GM19468 (cell line): ENCODE results near the gene SNRPA1.
A peak's percentile ranks its signal among the peaks of the same experiment; 100 is the strongest.
"Not testable (repeated sequence)": the region's sequence is repeated elsewhere in the genome, so short reads cannot be mapped to it uniquely, and the experiment has no call there.

Experiments
- ATAC-seq: cut with Tn5 transposase; IDR thresholded peaks from one replicate; pipeline ENCODE4 v1.9.1; 2021; ENCODE audit warnings: mild to moderate bottlenecking, moderate library complexity, moderate number of reproducible peaks; ENCODE audit not compliant: unreplicated experiment; ENCODE audit errors: extremely low read depth

SNRPA1 gene

DNA sequence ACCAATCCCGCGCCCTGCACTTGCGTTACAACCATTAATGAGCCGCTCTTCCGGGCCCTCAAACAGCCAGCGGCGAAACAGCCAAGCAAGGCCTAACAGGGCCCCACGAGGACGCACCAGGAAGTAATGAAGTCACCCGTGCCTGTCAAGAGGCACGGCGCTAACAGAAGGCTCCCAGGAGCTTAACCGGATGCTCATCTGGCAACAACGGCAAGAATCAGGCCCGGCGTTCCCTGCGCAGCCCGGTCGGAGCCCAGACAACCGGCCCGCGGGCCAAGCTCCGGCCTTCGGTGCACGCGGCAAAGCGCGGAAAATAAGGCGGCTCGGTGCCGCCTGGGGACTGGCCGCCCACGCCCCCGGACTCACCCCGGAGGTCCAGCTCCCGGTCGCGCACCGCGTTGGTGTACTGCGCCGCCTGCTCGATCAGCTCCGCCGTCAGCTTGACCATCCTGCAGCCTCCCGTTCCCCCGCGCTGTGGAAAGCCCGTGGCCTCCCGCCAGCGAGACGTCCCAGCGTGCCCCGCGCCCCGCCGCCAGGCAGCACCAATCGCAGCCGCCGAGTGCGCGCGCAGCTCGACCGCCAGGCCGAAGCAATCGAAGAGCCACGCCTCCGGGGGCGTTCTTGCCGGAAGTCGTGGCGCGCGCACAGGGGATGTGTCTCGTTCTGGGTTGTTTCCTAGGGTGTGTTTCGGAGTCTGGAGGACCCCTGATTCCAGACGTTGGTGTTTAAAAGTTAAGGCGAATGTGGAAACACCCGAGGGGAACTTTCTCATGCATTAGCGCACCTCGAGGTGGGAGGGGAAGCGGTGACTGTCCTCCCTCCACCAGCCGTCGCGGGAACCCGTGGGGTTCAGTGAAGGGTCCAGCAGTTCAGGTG is at the start of gene SNRPA1:
SNRPA1 (minus strand) TSS at position 518 of the 876 bp plus-strand sequence; CDS start at position 448, 70 bp downstream.
- peak; percentile 56 for ATAC-seq

DNA sequence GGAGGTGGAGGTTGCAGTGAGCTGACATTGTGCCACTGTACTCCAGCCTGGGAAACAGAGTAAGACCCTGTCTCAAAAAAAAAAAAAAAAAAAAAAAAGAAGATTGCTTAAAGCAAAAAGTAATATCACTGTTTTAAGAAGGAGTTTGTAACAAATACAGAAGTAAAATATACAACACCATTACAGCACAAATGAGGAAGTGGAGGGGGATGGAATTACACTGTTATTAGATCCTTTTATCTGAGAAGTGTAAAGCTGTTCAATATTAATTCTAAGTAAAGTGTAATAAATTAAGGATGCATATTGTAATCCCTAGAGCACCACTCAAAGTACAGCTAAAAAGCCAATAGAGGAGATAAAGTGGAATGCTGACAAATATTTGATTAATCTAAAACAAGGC is 47.0 kb upstream of the SNRPA1 start:
- no peak for ATAC-seq

DNA sequence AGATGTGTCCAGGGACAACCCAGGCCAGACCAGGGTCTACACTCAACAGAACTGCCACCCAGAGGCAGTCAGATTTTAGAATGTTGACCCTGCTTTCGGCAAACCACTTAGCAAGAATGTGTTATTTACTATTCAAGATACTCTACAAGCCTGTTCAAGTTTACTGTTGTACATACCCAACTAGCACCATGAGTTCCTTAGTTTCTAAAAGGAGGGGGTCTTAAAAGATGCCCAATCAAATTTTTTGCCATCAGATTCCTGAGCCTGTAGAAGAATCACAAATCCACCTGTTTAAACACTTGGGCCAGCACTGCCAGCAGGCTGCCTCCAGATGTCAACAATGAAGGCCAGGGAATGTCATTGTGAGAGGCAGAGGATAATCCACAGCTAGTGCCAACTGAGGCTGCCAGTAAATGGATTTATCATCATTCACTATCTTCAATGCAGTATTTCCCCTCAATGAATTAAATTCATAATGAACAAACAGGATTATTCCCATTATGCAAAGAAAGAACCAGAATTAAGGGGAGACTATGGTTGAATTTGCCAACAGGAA is 43.5 kb upstream of the SNRPA1 start:
- no peak for ATAC-seq

DNA sequence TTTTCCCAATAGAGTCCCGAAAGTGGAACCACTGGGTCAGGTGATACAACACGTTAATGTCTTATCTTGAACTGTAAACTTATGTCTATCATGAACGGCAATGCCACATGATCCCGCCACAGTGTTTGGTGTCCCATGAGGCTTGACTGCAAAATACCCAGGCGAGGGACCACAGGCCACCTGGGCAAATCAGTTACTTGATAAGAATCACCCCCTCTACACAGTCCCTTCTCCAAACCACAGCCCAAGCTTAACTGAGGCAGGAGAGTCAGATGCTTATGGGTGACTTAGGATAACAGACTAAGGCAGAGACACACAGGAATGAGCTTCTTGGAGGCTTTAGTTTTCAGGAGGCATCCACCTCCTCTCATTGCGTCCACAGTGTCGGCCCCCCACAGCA is 42.9 kb upstream of the SNRPA1 start:
- ATAC-seq: no peak

DNA sequence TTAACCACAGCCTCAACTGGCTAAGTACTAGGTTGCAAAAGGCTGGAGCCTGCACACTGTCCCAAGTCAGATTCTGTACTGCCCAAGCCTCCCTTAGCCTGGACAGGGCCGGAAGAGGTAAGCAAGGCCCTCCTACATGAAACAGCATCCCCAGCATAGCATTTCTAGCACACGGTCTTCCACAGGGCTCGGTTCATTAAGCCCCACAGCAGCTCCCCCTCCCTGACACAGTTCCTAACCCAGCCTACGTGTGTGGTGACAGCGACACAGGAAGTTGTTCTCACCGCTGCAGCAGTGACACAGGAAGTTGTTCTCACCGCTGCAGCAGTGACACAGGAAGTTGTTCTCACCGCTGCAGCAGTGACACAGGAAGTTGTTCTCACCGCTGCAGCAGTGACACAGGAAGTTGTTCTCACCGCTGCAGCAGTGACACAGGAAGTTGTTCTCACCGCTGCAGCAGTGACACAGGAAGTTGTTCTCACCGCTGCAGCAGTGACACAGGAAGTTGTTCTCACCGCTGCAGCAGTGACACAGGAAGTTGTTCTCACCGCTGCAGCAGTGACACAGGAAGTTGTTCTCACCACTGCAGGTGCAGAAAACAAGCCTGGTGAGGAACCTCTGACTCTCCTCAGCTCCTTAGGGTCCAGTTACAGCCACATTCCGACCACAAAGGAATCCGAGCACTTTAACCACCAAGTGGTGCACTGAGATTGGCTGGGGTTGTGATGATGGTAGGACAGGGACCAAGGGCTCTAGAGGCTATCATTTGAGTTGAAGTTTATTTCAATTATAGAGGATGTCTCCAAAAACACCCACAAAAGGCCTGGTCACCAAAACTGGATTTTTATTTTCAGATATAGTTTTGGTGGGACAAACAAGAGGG is 39.1 kb upstream of the SNRPA1 start:
- not testable (repeated sequence) for ATAC-seq

DNA sequence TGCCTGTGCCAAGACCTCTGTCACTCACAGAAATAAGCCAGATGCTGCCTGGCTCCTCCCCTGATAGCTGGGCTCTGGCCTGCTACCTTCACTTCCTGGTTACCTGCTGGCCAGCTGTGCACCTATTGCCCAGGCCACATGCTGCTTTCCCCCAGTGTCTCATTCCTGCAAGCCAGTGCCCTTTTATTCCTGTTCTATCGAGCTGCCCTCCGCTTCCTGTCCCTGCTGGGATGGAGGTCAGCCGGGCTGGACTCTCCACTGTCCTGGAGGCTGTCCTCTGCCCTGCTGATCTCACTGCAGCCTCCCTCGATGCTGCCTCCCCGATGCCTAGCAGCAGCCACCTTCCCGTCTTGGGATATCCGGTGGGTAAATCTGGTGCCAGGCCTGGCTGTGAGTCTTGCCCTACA is 37.0 kb upstream of the SNRPA1 start:
- no peak for ATAC-seq

DNA sequence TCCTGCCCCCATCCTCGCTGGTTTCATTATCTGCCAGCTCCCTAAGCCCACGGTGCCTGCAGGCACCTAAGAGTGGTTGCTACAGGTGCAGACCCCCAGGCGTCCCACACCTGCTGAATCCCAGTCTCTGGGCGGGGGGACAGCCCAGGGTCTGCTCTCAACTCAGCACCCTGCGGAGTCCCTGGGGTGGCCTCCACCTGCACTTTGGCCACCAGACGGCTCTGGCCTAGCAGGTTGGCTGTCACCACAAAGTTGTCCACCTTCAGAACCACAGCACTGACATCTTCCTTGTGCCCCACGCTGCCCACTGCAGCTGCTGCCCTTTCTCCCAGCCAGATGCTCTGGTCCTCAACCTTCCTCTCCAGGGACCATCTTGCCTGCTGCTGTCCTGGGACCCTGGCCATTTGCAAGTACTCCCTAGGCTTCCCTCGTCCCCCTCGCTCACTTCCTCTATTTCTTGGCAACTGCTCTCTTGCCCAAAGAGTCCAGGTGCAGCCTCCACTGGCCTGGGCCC is 34.9 kb upstream of the SNRPA1 start:
- ATAC-seq: no peak

DNA sequence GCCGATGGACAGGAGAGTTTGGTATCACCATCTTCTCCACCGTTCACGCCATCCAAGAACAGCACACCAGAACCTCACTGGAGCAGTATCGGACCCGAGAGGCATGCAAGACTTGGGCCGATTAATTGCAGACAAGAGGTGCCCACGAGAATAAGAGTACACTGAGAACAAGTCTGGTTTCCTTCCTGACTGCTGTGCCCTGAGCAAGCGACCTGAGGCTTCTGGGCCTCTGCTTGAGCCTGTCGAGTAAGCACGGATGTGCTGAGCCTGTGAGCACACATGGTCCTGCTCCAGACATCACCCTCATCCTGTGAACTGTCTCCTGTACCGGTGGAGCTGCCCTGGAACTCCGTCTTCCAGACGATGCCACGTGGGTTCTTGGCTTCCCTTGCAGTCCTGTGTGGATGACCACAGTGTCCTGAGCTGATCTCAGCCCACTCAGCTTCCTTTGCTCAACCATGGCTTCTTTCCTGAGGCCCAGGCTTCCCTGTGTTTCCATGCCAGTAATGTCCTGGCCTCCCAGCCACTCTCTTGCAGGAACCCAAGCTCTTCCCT is 34.3 kb upstream of the SNRPA1 start:
- no peak for ATAC-seq

DNA sequence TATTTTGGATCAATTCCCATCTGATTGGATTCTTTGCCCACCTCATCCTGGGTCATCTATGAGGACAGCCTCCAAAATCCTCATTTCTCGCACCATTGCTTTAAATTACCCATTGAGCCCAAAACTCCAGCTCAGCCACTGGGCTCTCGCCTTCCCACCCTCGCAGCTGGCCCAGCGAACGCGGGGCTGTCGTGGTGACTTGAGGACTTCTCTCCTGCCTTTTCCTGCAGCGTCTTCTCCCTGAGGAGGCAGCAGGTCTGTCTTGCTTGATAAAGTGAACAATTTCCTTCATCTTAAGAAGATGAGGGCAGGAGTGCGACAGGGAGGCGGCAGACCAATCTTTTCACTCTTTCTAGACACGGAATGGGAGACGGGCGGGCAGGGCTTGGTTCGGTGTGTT is 33.0 kb upstream of the SNRPA1 start:
- ATAC-seq: no peak

DNA sequence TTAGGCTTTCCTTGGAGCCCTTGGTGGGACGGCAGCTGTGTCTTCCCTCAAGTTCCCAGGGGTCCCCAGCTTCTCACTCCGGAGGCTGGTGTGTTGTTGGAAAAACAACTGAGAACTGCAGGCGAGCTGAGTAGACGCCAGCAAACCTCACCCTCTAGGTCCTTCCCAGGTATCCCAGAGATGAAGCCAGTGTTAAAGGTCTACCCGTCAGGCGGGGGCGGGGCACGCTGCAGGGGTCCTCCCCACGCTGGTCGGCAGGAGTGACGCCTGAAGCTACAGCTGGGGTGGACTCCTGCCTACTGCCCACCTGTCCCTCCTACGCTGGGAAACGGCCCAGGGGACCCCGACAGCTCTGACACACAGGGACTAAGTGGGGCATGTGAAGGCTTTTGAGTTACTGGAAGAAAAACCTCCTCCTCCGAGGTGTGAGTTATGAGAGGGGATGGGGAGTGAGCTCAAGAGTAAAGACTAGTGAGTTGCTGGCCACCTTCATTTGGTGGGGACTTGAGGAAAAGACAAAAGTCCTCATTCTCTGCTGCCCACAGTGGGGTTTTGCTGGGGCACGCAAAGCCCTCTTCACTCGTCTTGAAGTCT is 32.2 kb upstream of the SNRPA1 start:
- ATAC-seq: no peak

DNA sequence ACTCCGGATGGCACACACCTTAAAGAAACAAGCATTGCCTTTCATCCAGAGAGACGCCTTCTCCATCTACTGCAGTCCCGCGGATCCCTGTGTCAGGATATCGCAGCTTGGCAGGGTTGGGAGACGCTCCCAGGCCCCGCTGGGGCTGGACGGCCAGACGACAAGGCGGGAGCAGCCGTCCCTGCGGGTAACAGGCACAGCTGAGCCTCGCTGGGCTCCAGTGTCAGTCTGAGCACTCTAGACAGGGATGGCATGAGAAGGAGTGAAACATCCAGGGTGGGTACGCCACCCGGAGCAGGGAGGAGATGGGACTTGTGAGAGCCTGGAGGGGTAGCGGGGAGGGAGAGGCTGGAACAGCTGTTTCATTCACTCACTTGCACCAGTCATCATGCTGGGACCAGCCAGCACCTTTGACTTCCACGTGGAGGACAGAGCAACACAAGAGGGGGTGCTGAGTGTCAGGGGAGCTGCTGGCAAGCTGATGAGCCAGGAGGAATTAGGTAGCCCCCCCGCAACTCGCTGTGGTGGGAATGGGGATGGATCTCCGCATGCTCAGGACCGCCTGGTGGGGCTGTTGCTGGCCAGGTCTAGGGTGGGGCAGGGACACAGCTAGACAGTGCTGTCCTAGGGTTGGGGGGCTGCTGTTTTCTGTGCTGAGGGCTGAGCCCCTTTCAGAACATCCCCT is 31.6 kb upstream of the SNRPA1 start:
- no peak for ATAC-seq

DNA sequence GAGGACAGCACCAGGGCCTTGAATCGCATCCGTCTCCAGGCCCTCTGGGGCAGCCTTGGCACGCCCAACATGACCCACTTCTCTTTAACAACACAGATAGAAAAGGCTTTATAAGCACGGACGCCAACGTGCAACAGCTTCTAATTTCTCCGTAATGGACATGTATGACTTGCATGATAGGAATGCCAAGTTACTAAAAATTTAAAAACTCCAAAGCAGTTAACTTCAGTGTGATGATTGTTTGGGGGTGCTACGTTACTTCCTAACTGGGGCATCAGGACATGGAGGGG is 30.9 kb upstream of the SNRPA1 start:
- no peak for ATAC-seq

DNA sequence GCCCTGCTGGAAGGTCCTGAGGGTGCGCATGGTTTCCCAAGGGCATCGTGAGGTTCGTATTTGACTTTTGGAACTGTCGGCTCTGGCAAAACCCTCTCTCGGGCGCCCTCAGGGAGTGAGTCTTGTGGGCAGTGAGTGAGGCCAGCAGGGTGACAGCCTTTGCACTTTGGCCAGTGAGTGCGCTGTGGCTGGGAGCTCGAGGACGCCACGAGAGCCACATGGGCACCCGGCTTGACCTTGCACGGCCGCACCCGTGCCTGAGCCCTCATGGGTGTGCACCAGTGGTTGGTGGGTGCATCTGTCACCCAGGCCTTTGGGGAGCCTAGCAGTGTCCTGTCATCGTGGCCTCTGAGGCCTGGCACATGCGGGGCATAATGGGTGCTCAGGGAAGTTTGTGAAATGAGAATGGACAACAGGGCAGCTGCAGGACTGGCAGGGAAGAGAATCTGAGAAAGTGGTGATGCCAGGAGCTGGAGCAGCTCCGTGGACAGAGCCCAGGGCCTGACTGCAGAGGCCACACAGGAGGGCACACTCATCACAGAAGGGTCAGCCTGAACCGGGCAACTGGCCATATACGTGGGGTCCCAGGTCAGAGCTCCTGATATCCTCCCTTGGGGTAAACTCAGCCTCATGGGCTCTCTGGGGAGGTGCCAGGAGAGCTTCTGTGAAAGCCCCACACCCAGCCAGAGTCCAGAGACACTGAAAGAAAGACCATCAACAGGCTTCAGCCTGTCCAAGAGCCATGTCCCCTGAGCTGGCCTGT is 30.4 kb upstream of the SNRPA1 start:
- ATAC-seq: no peak

DNA sequence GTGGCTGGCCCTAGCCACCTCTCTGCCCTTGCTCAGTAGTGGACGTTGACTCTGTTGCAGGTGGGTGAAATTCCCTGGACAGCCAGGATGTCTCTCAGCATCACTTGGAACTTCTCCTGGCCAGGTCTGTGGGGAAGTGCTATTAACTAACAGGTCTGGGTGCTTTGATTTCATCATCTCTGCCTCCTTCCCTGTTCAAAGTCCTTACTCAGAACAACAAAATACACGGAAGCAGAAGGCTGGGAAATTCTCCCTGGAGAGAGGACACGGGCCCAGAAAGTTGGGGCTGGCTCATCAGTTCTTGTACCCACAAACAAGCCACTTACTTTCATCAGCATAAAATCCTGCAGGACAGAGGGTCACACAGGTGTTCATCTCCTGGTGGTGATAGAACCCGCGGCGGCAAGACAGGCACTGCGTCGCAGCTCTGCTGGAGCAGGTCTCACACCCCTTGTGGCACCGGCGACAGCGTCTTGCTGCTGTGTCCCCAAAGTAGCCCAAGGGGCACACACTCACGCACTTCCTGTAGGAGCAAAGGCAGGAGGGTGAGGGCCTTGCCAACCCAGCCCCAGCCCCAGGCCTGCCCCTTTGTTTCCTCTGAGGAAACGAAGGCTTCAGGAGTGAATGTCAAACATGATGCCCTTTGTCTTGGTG is 29.6 kb upstream of the SNRPA1 start:
- ATAC-seq: no peak

DNA sequence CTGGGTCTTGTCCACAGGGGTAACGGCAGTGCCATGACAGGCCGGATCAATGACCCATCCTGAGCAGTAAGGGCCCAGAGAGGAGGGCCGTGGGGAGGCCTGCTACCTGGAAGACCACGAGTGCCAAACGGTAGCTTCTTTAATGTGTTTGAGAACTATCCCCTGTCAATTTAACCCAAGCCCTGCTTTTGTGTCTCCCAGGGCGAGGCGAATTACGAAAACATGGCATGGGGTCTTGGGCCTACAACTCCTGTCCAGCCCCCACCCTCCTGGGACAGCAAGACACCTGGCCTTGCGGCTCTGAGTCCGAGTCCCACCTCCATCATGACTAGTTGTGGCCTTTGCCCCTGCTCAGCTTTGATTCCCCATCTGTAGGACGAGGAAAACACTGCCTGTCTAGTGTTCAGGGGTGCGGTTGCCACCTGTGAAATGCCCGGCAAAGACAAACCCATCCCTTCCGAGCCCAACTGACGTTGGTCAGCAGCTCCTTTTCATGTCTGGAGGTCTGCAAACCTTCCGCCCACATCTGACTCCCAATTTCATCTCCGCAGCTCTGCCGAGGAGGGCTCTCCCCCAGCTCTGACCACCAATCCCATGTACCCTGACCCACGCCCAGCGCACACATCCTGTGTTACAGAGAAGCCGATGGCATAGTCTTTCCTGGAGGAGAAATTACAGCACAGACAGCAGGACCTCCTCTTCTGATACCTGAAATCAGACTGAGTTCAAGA is 28.9 kb upstream of the SNRPA1 start:
- no peak for ATAC-seq

DNA sequence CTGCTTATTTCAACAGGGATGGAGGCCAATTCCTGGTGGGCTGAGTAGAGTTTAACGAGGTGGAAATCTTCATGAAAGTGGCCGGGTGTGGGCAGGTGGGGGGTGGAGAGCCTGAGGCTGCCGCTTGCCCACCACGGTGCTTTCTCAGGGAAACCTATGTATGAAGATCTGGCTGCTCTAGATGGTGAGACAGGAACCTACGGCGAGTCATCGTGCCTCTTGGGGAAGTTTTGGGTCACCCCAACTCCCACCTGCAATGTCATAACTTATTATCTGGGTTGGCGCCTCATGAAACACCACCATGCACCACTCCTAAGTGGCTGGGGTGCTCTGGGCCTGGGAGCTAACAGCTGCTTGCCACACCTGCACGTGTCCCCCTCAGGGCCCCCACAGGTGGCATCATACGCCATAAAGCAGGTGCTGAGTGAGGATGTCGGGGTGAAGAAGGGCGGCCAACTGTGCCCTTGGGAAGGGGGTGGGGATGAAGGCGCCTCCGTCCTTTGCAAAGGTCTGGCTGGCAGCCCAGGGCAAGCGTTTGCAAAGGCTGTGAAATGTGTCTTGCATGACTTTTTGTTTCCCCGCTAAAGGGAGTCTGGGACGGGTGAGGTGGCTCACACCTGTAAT is 27.9 kb upstream of the SNRPA1 start:
- no peak for ATAC-seq

DNA sequence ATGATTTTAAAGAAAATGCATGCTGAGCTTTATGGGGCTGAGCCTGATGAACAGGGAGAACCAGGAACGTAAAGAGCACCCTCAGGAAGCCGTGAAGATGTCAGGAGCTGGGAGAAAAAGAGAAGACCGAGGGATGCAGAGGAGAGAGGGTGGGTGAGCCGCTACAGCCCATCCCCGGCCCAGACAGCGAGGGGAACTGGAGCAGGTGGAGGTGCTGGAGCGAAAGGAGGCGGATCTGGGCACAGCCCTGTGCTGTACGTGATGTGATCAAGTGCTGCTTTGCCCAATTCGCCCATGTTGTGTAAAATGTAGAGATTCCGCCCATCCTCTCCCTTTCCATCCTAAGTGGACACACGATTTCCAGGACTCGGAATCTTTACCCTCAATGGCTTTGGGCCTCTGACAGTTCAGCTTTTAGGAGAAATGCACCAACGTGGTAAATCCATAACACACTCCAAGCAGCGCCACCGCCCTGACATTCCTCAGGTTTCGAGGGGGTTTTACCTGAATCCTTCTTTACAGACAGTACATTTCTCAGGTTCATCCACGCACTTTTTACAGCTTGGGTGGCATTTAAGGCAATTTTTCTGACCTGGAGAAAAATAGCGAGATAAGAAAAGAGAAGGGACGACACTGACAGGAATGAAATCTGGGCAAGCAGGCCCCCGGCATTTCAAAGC is 27.1 kb upstream of the SNRPA1 start:
- ATAC-seq: no peak
